Fibroblast of skin of left quadriceps (primary cell): ENCODE data around the gene TAOK1.

Source experiments
- DNase-seq, 2 experiments: peaks; one replicate each; pipeline ENCODE4 v3.0.0-alpha.2; 2013; ENCODE audit warnings: low read depth in 2 of 2

Gene TAOK1

DNA sequence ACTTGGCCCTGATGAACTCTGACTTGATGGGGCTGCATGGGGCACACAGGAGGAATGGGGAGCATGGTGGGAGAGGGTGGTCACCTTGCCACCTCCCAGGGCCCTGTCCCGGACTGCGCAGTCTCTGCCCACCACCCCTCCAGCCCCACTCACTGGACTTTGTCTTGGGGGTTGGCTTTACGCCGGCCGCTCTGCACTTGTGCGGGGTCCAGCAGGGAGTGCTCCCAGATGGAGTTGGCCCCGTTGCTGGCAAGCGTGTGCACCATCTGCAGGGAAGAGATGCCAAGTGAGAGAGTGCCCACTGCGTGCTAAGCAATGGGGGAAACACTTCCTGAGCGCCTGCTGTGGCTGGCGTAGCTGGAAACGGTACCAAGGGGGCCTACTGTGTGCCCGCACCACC lies 192.6 kb downstream of the TAOK1 start:
- no peak for DNase-seq

DNA sequence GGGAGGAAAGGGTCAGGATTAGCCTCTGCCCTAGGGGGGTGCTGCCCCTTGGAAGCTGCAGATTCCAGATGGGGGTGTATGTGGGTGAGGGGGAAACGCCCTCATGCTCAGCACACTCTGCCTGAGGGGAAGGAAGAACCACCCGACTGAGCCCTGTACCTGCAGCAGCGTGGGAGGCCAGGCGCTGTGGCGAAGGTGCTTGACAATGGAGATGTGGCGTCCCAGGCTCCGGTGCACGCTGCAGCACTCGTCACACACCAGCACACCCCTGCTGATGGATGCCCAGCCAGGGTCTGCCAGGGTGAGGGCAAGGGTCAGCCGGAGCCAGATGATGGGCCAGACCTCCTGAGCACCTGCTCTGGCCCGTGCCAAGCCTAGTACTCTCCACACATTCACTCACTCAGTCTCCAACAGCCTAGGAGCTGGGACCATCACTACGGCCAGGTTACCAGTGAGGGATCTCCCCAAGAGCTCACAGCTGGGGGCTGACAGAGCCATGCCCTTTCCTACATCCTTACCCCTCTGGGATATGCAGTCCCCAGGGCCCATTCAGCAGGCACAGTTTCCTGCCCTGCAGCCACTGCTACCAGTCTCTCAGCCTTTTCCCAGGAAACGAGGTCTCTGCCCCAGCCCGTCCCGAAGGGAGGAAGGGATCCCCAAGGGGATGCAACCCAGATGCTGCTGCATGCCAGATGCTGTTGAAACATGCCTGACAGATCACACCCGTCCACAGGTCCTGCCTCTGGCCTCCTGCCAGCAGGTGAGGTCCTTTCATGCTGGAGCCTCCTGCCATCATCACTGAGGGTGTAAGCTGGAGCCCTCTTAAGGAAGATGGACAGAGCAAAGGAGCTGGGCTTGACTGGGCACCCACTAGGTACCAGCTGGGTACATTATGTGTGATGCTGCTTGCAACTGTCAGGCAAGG lies 193.4 kb downstream of the TAOK1 start:
- no peak for DNase-seq

DNA sequence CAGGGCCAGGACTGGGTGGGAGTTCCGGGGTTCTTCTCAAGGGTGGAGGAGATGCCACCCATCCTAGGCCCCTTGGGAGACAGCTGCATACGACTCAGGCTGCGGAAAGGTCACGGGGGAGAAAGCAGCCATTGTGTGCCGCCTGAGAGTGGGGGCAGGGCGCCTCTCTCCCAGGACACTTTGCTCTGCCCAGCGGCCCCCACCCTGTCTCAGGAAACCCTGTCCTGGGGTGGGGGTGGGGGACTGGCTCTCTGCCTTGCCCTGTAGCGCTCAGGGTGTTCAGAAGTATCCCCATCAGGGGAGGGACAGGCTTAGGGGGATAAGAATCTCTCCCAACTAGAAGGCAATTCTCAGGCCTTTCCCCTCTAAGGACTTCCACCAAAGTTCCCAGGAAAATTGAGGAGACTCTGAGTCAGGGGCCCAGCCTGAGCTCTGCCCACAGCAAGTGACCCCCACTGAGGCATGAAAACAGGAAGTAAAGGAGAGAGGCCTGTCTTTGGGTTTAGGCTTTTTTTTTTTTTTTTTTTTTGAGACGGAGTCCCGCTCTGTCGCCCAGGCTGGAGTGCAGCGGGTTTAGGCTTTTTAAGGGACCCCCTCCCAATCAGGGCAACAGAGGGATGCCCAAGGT lies 194.4 kb downstream of the TAOK1 start:
- DNase-seq: no peak

DNA sequence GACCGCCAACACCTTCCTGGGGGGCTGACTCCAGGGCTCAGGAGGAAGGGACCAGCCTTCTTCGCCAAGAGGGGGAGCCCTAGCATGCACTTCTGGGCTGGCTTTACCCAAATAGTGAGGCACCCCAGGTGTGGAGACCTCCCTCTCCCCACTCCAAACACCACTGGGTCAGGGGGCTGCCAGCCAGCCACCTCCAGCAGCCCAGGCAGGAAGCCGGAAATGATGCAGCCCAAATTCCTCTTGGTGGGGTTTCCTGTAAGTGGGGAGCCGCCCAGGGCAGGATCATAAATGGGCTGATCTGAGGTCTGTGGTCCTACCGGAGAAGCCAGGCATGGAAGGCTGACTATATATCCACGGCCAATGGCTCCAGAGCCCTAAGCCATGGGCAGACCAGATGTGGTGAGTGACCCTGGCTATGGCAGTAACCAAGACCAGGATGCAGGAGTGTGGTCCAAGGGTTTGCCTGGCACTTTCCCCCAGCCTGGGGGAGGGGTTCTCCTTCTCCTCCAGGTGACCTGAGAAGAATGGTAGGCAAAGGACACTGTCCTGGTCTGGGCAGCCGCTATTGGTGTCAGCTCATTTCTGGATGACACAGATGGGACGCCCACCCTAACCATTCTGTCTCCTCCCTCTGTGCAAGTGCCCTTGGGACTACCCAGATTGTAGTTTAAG lies 195.1 kb downstream of the TAOK1 start:
- no peak for DNase-seq

DNA sequence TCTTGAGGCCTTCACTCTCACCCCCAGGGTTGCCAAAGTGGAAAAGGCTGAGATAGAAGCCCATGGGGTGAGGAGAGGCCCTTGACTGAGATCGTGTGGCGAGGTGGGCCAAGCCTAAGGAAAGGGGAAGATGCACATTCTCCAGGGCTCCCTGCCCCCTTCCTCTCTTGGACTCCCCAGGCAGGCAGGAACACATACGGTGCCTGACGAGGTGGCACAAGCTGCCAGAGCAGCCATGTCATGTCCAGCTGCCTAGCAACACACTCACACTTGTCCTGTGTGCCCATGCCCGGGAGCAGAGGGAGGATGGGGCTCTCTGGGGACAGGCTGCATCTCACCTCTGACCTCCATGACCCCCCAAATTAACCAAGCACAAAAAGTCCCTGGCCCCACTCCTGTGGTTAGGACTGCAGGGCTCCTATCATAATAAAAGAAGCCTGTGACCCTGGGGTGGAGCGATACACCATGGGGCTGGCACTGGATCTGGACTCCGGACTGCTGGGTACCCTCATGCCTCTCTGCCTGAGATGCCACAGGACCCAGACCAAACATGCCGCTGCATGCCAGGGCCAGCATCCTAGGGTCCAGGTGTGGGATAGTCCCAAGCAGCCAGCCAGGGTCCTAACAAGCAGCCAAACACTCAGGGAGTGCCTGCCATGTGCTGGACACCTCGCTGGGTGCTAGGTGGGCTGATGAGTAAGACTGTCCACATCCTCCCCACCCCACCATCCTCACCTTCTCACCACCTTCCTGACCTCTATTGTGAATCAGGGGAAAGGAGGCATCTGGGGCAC lies 196.7 kb downstream of the TAOK1 start:
- no peak for DNase-seq

DNA sequence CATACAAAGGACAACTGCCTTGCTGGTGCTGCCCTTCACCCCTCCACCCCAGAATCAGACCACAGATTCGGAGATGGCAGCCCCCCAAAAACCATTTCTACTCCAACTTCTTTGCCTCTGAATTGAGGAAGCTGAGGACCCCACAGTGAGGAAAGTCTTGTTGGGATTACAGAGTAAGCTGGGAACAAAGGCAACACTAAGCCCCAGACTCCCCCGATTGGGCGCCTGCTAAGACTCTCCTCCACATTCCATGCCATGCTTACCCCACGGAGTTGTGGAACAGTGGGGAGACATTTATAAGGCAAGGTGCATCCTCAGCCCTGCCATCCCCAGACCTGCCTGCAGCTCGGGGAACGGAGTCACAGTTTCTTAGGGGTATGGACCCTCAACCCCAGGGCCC lies 197.4 kb downstream of the TAOK1 start:
- DNase-seq: no peak

DNA sequence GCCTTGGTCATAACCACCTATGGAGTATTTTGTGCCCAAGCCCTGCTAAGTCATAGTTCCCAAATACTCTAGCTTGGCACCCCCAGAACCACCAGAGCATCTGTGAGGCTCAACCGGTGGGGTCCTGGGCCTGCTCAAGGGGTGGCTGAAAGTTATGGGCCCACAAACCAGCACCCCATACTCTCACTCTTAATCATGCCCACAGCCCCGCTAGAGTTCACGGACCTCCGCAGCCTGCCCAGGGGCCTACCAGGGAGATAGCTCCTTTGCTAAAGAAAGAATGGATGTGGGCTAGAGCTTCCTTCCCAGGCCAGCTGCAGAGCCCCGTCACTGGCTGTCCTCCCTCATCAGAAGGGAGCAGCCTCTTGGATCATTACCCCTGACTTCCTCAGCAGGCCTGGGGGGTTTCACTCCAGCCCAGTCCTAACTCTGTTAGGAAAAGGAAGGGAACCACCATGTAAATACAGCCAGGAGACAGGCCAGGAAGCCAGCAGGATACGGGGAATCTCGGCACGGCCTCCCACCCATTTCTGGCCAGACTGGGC lies 197.9 kb downstream of the TAOK1 start:
- DNase-seq: no peak

DNA sequence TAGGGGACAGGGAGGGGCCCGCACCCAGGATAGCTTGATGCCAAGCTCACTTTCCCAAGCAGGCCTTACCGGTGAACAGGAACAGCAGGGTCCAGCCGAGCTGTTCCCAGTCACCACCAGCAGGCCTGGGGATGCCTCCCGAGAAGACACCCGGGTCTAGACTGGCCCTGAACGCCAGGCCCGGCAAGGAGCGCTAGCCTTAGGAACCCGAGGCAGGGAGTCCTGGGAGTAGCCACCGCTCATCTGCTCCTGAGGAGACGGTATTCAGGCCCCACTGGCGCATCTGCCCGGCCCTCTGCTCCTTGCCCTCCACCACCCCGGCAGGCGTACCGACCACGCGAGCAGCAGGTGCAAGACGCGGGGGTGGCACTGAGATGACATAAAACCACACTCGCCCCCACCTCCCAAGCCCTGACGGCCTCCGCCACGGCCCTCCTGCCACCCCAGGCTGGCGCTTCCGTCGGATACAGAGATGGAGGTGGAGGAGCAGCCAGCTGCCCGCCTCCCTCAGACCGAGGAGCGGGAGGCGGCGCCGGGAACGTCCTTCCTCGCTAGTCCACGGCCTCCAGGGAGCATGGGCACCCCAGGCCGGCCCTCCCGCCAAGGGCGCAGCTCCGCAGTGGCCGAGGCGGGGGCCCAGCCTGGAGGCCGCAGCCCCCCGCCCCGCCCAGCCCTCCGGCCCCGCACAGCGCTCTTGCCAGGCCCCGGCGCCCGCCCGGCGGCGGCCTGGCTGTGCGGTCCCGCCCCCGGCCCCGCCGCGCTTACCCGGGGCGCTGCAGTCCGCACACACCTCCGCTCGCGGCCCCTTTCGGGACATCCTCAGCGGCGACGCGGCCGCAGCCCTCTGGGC lies 198.6 kb downstream of the TAOK1 start:
- no peak for DNase-seq

DNA sequence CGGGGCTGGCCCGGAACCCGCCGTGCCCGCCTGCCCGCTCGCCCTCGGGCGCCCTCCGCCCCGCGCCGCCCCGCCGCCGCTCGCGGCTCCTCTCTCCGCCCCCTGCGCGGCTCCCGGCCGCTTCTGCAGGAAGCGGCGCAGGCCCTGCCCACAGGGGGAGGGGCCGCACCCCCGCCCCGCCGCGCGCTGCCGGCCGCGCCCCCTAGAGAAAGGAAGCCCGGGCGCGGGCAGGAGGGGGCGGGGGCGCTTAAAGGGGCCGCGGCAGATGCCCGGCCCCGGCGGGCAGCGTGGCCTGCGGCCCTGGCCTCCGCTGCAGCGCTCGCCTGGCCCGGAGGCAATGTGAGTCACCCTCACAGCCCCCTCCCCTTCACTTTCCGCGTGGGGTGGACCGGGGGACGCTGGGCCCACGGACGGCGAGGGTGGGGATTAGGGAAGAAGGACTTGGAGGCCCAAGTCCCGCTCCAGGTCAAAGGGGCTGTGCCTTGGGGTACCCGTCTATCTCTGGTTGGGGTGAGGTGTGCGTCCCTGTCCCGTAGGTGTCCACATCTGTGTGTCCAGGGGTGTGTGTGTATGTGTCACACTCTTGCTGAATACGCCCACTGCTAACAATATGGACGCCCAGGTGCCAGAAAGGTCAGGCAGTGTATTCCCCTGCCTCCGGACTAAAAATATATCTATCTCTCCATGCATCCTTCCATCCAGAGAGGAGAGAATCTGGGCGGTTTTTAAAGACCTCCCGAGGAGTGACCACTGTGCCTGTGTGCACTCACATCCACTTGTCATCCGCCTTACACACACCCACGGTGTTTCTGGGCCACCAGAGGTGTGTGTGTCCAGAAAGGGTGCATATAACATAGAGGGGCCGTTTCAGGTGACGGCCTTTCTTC lies 199.6 kb downstream of the TAOK1 start, which contains the start of gene GIT1:
TSS of gene GIT1 (minus strand) at position 125 of the 887 bp plus-strand sequence. CDS start 270 bp downstream, outside the sequence.
- DNase-seq: peak; percentile 61 to 65

DNA sequence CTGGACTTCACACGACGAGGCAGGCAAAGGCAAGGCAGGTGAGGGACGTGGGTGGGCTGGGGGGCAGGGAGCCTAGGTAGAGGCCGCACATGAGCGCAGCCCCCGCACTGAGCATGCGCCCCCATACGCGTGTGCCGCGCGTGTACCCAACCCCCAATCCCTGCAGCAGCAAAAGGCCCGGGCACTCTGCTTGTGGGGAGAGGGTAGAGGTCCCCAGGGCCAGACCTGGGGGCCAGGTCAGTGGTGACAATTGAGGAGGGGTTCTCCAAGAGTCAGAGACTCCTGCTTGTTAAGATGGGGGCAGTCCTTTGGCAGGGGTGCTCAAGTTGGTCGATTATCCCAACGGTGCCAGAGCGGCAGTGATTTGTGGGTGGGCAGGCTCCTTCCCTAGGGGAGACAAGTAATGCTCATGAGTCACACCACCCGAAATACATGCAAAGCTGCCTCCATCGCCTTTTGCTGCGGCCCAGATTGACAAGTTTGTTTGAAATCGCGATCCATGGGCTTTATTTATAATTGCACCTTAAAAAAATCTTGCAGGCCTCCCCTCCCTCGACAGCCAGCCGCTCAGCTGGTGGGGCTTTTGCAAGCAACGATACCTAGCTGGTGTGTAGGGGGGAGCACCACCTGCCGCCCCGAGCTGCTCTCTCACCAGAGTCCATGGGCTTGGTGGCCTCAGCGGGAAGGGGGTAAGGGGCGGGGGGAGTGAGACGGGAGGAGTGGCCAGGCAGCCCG lies 200.4 kb downstream of the TAOK1 start:
- DNase-seq: no peak

DNA sequence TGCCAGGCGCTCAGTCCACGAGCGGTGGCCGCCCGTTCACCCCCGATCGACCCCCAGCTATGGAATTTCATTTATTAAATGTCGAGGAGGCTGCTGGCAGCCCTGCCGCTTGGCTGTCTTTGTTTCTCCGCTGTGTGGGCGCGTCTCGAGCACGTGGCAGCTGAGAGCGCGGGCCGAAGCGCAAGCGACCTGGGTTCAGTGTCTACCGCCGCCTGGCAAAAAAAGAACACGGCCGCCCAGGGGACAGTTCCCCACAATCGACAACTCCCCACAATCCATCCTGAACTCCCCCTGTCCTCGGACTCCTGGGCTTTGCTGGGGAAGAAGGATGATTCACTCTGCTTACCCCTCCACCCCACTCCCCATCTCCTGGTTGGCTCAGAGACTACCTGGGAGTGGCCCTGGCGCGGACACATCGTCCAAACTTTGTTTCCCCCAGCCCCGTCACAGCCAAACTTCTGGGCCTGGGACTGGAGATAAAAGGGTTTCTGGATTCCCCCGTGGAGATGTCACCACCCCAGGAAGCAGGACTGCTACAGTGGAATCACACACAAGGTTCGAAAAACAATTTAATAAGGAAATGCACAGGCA lies 201.1 kb downstream of the TAOK1 start:
- DNase-seq: no peak

DNA sequence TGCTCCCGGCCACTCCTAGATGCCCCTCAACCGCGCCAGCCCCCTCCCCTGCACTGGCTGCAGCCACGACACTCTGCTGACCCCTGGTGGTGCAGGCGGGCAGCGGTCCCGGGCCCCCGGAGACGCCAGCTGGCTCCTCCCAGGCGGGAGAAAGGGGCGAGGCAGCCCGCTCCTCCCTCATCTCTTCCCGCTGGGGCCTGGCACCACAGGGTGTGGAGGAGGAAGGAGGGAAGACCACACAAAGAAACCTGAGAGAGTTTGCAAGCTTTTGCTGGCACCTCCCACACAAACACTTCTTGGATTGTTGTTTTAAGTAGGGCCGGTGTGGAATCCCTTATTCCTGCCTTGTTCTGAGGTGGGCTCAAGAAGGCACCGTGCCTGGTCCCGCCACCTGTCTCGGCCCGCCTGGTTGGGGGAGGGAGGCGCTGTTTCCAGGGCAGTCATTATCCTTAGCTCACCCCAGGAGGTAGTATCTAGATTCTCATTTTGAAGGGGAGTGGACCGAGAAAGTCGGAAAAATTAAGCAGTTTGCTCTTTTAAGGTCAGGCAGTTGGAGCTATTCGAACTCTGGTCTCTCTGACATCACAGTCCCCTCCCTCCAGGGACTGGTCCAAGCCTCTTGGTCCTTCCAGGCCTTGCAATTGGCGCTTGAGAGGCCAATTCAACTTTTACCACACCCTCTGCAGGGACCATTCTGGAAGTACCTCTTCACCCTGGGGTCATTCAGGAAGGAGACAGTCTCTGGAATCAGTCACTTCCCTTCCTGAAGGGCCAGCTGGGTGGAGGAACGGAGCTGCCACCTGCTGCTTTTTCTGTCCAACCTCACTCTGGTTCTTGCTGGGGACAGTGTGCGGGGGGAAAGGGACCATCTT lies 201.8 kb downstream of the TAOK1 start:
- DNase-seq: peak in 1 of 2 experiments; percentile 56

DNA sequence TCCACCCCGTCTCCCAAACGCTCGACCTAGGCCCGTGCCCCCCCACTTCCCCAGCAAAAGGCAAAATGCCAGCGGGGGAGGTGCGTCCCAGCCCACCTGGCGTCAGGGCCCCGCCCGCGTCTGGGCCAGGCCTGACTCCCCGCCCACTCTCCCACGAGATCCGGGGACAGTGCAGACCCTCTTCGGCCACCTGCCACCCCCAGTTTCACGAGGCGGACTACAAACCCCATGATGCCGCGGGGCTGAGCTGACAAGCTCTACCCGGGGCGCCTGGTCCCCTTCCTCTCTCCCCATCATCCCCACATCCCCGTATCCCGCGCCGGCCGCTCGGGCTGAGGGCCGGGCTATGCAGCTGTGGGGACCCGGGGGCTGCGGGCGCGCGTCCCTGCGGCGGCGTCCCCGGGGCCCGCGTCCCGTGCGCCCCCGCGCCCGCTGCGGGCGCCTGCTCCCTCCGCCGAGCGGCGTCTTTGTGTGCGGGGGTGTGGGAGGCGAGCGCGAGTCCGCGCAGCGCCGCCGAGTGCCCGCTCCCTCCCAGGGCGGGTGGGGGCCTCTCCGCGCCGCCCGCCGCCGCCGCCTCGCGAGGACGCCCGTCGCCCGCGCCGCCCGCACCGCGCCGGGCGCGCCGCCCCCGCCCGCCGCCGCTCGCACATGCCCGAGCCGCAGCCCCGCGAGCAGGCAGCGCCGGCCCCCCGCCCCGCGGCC lies 202.8 kb downstream of the TAOK1 start, which contains the start of gene ANKRD13B:
TSS of gene ANKRD13B (plus strand) at position 283 of the 702 bp plus-strand sequence. CDS start 490 bp downstream, outside the sequence.
- no peak for DNase-seq

DNA sequence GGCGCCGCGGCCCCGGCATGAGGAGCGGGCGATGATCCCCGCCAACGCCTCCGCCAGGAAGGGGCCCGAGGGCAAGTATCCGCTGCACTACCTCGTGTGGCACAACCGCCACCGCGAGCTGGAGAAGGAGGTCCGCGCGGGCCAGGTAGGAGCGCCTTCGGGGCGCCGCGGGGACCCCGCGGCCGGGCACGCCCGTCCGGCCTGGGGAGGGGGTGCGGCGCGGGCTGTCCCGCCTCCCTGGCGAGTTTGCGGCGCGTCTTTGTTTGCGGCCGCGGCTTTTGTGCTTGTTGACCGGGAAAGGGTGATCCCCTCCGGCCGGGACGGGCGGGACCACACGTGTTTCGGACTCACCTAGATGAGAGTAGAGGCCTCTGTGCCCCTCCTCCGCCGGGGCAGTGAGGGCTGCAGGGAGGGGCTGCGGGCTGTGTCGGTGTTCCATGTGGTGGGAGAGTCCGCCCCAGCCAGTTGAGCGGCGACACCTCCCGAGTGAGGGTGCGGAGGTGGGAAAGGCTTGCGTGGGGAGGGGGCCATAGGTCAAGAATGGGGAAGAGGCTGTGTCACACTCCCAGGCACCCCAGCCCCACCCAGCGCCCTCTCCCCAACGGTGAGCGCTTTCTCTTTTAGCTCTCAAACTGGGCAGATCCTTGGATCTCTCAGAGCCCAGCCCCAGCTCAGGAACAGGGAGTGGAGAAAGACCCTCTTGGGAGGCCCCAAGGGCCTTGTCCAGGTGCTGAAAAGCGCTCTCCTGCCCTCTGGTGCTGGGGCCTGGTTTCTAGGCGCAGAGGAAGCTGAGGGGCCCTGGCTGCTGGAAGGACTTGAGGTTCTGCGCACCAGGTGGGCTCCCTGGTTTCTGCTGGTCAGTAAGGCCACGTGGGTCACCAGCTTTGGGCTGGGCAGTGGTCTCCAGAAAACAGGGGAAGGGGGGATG lies 203.7 kb downstream of the TAOK1 start:
- DNase-seq: no peak

DNA sequence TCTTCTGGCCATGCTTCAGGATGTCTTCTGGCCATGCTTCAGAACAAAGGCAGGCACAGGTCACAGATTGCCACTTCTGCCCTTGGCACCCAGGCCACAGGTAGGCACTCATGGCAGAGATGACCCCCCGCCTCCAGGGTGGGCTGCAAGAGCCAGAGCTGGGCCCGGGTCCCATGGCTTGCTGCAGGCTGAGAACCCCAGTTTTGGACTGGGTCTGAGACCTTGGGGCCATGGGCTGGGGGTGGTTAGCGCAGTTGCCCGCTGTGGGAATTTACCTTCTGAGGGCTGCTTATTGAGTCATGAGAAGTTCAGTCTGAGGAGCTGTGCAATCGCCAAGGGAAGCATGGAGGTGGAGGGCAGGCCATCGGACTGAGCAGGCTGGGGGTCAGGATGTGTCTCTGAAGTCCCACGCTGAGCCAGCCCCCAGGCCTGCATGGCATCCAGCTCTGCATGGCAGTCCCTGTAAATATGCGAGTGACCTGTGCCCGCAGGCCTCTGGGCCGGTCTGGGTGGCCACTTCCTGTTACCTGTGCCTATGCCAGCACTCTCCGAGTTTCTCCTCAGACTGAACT lies 204.4 kb downstream of the TAOK1 start:
- DNase-seq: no peak
